NCI-H2227 (cell line): ENCODE data around the gene ATP8B3.
A peak's percentile ranks its signal among the peaks of the same experiment; 100 is the strongest.

Source experiments
- DNase-seq: peaks from one replicate; lab custom pipeline; 2025; ENCODE audit not compliant: unreplicated experiment; lab: John Stamatoyannopoulos, UW

The ATP8B3 gene

DNA sequence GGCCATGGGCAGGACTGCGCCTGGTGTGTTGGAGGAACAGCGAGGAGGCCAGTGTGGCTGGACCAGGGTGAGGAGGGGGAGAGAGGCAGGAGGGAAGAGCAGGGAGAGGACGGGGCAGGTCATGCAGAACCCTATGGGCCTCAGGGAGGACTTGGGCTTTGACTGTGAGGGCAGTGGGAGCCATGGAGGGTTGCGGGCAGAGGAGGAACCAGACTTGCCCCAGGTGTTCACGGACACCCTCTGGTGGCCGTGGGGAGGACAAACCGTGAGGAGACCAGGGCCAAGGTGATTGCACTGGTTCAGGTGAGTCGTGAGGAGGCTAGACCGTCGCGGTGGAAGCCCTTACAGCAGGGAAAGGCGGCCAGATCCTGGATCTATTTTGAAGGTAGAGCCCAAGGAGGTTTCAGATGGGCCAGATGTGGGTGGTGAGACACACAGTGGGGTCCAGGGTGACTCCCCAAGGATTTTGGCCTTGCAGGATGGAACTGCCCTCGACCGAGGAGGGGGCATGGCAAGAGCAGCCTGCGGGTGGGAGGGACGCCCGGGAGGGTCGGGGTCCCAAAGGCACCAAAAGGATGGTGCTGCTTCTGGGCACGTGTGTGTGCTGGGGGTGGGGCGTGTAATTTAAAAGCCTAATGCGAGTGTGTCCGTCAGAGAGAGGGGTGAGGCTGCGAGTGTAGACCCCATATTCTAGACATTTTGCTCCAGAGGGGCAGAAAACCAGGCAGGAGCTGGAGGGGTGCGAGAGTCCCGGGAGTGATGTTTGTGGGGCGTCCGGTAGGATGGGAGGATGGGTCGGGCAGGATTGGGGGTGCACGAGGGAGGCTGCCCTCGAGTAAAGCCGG, 39.0 kb upstream of the ATP8B3 start:
- no peak for DNase-seq

GRCh38 chr19:1849886-1850398, 37.9 kb upstream of the ATP8B3 start:
- DNase-seq, result no peak

GRCh38 chr19:1849132-1849474, 37.0 kb upstream of the ATP8B3 start:
- DNase-seq, result no peak

- peak; percentile 95 for DNase-seq
These were observed 36.5 kb upstream of the ATP8B3 start, which contains the start of gene REXO1 for GRCh38 chr19:1848399-1849131. Gene REXO1, minus strand, starts transcription at chr19:1848483. Its CDS starts 125 bp downstream, at chr19:1848358.

- peak; percentile 35 for DNase-seq
These were observed 35.8 kb upstream of the ATP8B3 start for GRCh38 chr19:1847684-1848398.

- DNase-seq, result no peak
These were observed 35.2 kb upstream of the ATP8B3 start for GRCh38 chr19:1847348-1847683.

DNA sequence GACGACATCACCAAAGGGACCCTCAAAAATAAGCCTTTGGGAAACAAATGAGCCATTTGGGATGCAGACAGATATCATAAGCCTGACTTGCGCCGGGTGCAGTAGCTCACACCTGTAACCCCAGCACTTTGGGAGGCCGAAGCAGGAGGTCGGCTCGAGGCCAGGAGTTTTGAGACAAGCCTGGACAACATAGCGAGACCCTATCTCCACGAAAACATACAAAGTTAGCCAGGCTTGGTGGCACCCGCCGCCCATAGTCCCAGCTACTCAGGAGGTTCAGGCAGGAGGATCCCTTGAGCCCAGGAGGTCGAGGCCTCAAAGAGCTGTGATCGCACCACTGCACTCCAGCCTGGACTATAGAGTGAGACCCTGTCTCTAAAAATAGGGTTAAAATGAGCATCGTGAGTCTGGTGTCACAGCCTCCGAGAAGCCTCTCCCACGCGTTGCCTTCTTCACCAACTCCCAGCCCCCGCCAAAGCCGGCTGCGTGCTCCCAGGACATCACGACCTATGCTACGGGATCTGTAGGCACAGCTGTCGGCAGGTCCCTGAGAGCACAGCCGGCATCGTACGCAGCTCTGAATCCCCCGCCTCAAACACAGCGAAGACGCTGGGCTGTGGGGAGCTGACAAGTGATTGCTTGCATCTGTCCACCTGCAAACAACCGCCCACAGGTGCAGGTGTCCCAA, 34.6 kb upstream of the ATP8B3 start:
- no peak for DNase-seq

DNA sequence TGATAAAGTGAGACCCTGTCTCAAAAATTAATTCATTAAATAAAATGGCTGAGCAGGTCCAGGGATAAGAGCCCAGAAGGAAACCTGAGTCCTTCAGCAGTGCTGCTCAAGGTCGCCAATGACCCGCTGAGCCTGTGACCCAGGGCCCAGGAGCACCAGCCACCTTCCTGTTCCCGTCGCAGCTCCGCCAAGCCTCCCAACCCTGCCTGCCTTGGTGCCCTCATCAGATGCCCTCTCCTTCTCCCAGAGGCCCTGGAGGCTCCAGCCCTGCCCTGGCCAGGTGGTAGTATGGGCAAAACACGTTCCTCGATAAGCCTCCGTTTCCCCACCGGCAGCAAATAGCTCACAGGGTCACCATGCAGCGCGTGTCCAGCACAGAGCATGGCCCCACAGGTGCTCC, 33.6 kb upstream of the ATP8B3 start:
- no peak for DNase-seq

- DNase-seq, result no peak
These were observed 33.0 kb upstream of the ATP8B3 start for GRCh38 chr19:1845125-1845515.

DNA sequence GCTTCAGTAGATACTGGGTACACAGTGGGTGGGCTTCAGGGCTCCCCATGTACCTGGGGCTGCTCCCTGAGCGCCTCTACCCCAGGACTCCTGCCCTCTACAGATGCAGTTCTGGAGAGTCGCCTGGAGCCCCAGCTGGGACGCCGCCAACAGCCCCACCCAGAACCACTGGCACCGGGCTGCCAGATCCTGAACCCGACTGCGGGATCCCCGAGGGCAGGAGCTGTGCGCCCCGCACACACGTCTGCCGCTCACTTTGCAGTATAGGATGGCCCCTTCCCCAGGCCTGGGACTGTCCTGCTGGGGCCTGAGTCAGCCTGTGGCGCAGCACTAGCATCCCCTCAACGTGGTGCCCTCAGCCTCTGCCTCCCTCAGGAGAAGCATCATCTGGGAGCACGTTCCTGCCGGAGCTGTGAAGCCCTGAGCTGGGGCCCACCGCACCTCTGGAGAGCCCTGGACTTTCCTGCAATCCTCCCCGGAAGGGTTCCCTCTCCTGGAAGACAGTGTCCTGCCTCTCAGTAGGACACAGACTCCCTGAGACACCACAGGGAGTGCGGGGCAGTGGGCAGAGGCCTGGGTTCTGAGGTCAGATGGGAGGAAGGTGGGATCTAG, 32.5 kb upstream of the ATP8B3 start:
- no peak for DNase-seq

- no peak for DNase-seq
These were observed 31.7 kb upstream of the ATP8B3 start for GRCh38 chr19:1843646-1844394.

- DNase-seq, result no peak
These were observed 31.0 kb upstream of the ATP8B3 start for GRCh38 chr19:1843116-1843515.

DNA sequence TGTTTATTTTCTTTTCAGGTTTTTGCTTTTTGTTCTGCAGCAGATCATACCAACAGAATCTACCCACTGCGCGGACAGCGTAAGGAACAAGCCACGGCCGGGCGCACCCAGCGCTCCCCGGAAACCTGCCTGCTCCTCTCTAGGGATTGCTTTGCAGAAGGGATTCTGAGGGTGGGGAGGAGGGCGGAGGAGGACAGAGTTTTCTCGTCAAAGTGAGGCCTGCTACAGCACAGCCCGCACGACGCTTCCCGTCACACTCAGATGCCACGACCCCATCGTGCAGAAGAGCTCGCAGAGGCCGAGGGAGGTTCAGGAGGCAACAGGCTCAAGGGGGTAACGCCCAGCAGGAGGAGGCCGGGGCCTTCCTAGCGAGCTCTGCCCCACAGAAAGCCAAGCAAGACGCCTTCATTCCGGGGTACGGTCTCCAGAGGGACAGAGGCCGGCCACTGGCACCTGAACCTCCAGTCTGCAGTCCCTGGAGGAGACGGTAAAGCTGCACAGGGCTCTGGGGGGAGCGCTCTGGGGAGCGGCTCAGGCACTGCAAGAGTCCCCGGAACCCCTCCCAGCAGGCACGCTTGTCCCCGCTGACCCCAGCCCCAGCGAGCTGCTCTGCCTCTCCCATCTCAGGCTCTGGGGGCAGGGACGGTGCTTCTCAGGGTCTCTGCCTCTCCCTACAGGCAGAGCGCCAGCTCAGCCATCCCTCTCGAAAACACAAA, 29.3 kb upstream of the ATP8B3 start:
- no peak for DNase-seq

GRCh38 chr19:1840541-1841115, 28.6 kb upstream of the ATP8B3 start:
- DNase-seq, result no peak

- DNase-seq, result no peak
These were observed 27.8 kb upstream of the ATP8B3 start for GRCh38 chr19:1839658-1840540.

GRCh38 chr19:1837625-1838105, 25.6 kb upstream of the ATP8B3 start:
- peak; percentile 49 for DNase-seq

GRCh38 chr19:1837222-1837565, 25.1 kb upstream of the ATP8B3 start:
- no peak for DNase-seq
